HG02798 (cell line): Measurements from ENCODE around the gene PRR23E.

Source experiments
- ATAC-seq: cut with Tn5 transposase; IDR thresholded peaks from one replicate; pipeline ENCODE4 v1.9.1; 2021; ENCODE audit warnings: mild to moderate bottlenecking; ENCODE audit not compliant: unreplicated experiment, poor library complexity

The PRR23E gene

DNA sequence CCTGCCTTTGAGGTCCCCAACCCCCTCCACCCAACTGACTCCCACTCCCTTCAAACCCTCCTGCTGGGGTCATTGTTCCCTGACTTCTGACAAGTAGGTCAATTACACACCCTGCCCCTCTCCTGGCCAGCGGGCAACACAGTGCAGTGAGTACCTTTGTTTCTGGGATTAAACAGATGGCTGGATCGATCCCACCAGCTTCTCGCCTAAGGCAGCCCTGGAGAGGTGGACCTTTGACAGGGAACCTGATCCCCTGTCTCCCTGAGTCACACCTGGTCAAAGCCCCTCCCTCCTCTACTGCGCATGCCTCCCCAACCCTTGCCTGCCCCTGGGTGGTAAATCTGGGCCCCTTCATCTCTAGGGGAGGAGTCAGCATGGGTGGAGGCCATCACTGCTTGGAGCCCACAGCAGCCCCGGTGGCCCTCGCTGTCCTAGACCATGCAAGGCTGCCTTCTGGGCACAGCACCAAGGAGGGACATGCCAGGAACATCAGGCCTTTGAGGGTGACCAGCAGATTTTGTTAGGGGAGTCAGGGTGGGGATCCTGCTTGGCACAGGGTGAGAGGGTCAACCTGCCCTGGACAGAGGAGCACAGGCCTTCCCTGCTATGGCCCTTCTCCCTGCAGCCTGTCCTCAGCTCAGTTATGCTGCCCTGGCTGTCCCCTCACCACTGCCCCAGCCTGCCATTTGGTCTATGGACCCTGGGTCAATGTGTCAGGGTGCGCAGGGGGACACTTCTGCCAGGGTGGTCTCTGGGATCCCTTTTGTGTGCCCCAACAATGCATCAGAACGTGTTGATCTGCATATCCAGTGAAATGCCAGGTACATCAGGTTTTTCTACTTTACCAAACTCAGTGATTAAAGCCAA, 9.8 kb upstream of the PRR23E start:
- ATAC-seq: no peak

DNA sequence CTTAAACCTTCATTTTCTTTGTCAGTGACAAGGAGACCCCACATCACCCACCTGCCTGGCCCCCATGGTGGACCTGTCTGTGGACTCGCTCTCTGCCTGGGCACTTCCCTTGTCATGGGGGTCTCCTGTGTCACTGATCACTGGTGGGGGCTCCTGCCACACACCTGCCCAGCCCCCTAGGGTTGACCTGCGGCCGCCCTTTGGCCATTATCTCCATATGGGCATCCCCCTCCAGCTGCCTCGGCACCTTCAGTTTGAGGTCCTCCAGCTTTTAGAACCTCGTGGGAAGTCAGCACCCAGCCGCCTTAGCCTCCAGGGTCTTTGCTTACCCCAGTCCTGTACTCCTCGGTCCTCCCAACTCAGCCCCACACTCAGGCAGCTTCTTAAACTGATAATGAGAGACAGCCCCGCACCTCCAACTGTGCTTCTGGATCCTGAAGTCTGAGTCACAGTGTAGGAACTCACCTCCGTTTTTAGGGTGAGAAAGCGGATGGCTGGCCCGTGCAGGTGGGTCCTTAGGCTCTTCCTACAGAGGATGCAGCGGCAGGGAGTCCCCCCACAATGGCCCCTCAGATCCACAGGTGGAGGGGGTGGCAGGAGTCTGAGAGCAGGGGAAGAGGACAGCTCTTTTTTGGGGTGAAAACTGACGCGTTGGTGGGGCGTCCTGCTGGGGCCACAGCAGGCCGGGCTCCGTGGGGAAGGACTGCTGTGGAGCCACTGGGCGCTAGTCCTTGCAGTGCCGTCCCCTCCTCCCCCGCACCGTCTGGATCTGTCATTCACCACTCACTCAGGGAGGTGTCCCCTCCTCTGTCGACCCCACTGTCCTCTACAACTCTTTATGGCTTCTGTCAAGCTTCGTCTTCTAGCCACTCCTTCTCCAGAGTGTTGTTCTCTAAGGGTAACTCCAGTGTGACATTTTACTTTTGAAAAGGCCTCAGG, 8.7 kb upstream of the PRR23E start:
- no peak for ATAC-seq

DNA sequence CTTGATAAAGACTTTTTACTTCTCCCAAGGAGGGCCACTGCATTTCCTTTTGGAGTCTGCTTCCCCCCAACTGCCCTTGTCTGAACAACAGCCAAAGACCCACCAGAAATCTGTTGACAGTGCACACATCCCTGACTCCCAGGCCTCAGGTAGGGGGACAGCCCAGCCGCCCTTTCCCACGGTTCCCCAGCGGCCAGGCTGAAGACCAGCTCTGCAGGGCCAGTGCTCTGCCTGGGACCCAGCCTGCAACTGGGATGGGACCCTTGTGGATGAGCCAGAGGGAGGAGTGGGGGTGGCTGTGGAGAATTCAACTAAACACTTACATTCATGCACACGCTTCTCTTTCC, 8.1 kb upstream of the PRR23E start:
- ATAC-seq: no peak

DNA sequence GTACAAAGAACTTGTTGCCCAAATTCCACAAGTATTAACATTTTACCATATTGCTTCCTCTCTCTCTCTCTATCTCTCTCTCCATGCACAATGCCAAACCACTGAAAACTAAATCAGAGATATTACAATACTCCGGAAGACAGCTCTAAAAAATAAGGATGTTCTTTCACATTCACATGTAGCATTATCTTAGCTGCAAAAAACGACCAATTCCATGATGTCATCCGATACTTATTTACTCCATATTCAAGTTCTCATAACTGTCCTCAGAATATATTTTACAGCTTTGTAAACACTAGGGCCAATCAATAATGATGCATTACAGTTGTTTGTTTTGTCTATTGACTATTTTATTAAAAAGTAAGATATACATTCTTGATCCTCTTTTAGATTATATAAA, 7.7 kb upstream of the PRR23E start:
- ATAC-seq: no peak

DNA sequence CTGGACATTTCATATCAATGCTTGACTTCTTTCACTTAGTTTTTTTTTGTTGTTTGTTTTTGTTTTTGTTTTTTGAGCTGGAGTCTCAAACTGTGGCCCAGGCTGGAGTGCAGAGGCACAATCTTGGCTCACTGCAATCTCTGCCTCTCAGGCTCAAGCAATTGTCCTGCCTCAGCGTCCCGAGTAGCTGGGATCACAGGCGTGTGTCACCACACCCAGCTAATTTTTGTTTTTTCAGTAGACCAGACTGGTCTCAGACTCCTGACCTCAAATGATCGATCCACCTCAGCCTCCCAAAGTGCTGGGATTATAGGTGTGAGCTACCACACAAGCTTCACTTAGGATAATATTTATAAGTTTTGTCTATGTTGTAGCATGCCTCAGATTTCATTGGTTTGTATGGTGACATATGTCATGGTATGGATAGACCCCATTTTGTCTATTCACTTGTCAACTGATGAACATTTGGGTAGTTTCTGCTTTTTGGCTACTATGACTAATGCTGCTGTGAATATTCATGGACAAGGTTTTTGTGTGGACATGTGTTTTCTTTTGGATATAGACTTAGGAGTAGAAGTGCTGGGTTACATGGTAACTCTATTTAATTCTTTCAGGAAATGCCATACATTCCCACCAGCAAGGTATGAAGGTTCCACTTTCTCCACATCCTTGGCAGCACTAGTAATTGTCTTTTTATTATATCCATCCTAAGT, 6.8 kb upstream of the PRR23E start:
- no peak for ATAC-seq

DNA sequence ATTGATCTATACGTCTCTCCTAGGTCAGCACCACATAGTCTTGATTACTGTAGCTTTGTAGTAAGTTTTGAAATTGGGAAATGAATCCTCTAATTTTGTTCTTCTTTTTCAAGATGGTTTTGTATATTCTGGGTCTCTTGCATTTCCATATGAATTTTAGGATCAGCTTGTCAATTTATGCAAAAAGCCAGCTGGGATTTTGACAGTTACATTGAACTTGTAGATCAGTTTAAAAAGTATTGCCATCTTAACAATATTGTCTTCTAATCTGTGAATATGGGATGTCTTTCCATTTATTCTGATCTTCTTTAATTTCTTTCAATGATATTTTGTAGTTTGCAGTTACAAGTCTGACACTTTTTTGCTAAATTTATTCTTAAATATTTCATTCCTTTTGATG, 5.6 kb upstream of the PRR23E start:
- ATAC-seq: no peak

DNA sequence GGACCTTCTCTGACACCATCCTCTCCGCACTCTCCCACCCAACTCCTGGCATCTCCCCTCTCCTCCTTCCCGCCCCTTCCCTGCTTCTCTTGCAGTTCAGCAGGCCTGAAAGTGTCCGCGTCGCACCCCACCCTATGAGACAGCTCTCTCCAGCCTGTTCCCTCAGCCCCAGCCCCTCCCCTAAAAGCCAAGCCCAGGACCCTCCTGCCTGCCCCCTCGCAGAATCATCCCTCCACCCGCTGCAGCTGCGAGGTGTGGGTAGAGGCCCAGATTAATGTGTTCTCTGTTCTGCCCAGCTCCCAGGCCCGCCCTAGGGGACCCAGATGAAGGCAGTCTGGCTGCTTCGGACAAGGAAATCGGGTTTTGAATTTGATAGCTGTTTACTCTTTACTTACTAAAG, 410 bp downstream of the PRR23E start:
- no peak for ATAC-seq

DNA sequence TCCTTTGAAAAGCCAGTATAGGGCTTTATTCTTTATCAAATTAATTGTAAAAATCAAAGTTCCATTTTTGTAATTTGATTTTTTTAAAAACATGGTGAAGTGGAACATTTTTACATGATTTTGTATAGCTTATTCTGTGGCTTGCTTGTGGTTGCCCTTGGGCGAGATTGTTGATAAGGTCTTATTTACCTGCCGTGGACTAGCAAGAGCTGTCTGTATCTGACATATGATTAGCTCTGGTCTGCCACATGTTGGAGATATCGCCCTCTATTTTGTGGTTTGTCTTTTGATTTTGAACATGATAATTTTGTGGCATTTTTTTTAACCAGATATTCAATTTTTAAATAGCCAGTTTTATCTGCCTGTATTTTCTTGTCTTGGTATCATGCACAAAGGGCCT, 844 bp downstream of the PRR23E start:
- ATAC-seq: no peak

DNA sequence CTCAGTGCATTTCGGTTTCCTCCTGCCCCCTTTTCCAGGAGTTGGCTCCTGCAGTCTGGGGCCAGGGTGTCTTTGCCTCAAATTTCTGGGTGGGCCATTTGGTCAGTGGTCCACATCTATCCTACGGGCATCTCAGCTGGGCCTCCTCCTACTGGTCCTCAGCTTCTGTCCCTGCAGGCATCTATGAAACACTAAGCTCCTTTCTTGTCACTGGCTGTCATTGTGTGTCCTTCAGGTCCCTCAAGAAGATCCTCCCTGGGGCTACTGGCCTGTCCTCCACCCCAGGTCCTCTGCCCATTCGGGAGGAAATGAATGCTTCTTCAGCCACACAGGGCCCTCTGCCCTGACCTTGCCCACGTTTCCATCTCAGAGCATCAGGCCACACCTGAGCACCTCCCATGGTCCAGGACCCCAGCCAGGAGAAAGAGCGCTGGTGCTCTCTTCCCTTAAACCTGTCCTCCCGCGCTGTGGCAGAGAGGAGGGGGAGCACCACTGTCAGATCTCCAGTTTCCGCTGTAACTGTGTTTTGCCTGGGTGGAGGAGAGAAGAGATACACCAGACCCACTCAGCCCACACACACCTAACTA, 1.8 kb downstream of the PRR23E start:
- no peak for ATAC-seq

DNA sequence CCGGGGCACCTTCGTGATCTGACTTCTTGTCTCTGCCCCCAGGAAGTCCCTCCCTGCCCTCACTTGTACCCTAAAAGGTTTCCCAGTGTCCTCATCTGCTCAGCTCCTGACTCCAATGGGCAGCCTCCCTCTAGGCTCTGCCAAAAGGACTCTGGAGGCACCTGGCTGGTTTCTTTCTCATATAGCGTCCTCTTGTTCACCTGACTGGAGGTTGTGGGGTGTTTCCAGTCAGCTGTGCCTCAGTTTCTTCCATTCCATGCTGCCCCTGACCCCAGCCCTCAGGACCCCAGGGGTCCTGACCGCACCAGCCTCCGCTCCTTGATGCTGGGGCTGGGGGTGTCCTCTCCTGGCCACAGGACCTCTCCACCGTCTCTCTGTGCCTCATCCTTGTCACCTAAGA, 2.5 kb downstream of the PRR23E start:
- no peak for ATAC-seq

DNA sequence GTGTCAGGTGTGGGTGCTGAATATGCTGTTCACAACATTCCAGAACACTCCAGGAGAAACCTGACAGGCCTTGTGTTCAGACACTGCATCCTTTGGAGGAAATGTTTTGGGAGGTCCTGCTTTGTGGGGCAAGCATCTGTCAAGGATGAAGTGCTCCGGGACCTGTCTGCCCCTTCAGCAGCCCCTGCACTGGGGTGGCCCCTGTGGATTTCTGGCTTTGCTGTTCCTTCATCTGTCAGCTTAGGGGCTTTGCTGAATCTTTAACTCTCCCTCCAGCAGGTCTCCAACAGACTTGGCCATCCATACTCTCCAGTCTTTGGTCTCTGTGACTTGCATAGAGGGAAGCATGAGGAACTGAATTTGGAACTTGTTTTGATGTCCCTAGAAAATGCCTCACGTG, 3.1 kb downstream of the PRR23E start:
- no peak for ATAC-seq

DNA sequence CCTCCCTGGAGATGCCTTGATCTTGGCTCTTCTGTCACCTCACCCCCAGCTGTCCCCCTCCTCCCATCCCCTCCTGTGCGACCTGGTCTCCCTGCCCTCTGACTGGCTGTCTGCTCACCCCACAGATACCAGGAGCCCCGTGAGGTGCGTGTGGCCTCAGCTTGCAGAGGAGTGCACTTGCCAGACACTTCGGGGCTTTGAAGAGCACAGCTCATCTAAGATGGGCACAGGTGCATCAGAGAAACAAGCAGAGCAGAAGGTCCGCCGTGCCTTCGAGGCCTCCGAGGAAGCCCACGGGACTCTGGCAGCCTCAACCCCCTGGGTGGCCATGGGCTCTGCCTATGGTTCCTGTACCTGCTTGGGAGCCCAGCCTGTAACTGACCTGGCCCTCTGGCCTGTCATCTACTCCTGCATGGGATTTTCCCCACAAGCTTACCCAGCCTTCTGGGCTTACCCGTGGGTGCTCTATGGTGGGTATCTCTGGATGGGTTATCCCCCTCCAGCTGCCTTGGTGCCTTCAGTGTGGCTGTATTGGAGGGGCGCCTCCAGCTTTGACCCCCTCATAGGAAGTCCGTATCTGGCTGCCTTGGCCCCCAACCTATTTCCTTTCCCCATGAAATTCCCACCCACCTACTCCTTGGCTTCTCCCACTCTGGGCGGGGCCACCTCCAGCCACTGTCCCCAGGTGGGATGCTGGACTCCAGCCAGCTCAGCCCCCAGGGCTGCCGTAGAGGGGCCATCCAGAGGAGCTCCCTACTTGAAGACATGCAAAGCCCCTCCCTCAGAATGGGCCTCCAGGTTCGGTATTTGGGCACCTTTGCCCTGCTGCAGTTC, 3.8 kb downstream of the PRR23E start:
- ATAC-seq: no peak

DNA sequence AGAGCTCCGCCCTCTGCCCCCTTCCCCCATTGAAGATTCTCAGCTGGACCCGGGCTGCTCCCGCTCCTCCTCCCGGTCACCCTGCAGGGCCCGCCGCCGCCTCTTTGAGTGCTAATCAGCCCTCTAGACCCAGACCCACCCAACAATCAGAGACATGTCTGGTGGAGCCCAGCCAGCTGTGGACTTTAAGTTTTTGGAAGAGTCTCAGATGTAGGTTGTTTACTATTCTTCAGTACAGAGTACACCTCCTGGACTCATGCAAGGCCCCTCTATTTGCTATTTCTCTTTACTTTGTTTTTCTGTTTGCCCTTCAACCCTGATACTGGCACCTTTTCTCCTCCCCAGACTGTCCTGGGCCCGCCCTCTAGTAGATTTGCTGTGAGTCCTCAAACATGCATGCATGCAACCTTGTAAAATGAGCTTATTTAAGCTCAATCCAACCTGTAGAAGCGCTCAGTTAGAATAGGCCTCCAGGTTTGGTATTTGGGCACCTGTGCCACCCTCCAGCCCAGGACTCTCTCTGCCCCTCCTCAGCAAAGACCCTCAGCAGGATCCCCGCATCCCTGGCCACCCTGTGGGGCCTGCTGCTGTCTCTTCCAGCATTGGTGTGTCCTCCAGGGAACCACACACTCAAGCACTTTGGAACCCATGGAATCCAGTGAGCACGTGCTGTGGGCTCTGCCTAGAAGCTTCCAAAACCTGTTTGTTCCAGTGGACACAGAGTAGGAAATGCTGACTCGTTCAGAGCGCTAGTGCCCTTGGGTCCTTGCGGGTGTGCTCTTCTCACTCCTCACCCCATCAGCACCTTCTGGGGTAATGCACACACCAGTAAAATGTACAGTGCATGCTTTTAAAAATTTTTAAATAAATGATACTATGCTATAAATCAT, 4.6 kb downstream of the PRR23E start:
- ATAC-seq: no peak

DNA sequence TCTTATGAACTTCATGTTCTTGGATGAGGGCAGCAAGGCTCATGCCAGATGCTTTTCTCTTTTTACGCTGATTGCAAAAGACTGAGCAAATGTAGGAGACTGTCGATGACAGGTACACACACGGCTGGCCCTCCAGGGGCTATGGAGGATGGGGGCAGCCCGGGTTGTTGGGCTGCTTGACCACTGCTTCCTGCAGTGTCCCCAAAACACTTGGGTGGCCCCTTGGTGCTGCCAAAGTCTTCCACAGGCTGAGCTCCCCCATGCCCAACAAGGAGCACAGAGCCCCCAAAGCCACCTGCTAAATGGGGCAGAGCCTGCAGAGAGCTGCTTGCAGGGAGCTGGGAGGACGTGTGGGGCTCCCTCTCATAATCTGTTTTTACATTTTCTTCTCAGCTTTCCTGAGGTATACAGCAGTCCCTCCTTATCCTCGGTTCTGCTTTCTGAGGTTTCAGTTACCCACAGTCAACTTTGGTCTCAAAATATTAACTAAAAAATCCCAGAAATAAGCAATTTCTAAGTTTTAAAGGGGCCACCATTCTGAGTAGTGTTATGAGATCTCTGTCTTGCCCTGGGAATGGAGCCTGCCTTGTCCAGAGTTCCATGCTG, 7.3 kb downstream of the PRR23E start:
- no peak for ATAC-seq

DNA sequence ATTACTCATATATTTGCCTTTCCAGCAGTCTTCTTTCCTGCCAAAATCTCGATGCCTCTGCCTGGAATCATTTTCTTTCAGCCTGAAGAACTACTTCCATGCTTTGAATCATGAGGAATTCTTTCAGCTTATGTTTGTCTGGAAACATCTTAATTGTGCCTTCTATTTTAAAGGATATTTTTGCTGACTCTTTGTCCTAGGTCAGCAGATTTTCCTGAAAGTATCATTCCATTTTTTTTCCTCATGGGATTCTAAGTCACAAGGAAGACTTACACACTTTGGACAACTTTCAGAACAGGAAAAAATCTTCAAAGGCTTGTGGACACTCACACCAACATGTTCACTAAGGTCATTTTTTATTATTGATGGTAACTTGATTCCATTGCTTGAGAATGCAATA, 10.1 kb downstream of the PRR23E start:
- ATAC-seq: no peak

DNA sequence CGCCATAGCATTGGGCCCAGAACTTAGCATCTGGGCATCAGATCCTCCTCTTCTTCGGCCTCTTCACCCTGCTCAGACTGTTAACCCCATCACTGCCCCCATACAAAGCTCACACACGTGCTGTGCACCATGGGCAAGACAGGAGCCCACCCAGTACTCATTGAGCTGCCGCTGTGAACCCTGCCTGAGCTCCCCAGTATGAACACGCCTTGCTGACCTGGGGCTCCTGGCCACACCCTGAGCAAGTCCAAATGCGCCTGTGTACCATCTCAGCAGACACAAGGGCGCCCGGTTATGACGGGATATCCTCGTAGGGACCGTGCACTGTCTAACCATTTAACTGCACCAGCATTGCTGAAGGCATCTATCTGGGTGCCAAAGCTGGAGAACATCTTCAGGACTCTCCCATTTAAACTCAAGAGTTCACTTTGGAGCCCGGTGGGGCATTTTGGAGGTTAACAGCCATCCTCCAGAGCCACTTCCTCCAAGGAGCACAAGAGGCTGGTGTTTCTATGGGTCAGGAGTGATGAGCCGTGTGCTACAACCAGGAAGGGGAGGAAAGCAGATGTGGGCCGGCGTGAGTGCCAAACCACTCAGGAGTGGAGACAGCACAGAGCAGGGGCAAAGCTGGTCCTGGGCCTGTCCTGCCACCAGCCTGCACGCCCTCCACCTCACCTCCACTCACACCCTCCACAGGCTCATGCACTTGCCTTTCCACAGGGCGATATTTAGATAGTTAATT, 12.1 kb downstream of the PRR23E start:
- no peak for ATAC-seq

DNA sequence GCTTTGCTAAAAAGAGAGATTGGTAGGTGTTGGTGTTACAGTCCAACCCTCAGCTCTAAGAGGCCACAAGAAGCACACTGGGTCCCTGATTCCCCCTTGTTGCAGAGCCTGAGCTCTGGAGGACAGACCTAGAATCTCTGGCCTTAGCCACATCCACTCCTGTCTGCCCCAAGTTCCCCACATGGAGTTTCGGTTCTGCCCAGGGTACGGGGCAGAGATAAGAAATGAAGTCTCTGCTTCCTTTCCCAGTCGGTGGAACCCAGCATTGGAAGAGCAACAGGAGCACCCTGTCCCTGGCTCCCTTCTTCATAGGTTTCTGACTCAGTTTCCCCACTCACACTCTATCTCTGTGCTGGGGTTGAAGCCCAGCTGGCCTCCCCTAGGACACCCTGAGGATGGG, 13.2 kb downstream of the PRR23E start:
- ATAC-seq: no peak
